Inflammatory macrophage treated with lipopolysaccharide for 4 hours (primary cell): ENCODE data around the gene FCGR2B.
"Not testable (repeated sequence)": the region's sequence is repeated elsewhere in the genome, so short reads cannot be mapped to it uniquely, and the experiment has no call there.

Experiments used
- DNase-seq: peaks from one replicate; pipeline ENCODE4 v3.0.0-alpha.2; 2020

FCGR2B gene

GRCh38 chr1:161662684-161663339 is at the start of gene FCGR2B:
Gene FCGR2B, plus strand, starts transcription at chr1:161663143. Its CDS starts 99 bp downstream, at chr1:161663242.
- not testable (repeated sequence) for DNase-seq

- DNase-seq: not testable (repeated sequence)
Measured at GRCh38 chr1:161616417-161616816, 46.5 kb upstream of the FCGR2B start.

DNA sequence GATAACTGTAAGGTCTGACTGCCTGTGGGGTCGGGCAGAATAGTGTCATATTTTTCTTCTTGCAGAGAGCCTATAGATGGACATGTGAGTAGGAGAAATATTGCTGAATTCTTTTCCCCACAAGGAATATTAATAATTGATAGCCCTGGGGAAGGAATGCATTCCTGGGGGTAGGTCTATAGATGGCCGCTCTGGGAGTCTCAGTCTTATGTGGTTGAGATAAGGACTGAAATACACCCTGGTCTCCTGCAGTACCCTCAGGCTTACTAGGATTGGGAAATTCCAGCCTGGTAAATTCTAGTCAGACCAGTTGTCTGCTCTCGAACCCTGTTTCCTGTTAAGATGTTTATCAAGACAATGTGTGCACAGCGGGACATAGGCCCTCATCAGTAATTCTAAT is 44.4 kb upstream of the FCGR2B start:
- not testable (repeated sequence) for DNase-seq

GRCh38 chr1:161620399-161620798 is 42.5 kb upstream of the FCGR2B start:
- not testable (repeated sequence) for DNase-seq

GRCh38 chr1:161621181-161622000 is 41.6 kb upstream of the FCGR2B start:
- DNase-seq: peak; percentile 82

DNA sequence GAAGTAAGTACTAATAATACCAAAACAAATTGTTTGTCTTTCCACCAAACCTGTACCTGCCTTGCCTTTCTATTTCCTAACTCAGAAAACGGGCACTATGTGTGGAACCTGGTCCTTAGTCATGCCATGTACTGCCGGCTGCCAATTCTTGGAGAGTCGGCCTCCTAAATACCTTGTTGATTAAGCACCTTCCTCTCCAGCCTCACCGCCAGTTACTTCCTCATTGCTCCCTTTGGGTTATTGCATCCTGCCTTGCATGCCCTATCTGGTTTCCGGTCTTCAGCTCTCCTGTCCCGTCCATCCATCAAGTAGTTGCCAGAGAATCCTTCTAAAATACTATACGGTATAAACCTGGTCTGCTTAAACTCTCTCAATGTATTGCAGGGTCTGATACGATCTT is 40.9 kb upstream of the FCGR2B start:
- DNase-seq: not testable (repeated sequence)

GRCh38 chr1:161623401-161624051 is 39.4 kb upstream of the FCGR2B start:
- not testable (repeated sequence) for DNase-seq

GRCh38 chr1:161624605-161625004 is 38.3 kb upstream of the FCGR2B start:
- DNase-seq: not testable (repeated sequence)

DNA sequence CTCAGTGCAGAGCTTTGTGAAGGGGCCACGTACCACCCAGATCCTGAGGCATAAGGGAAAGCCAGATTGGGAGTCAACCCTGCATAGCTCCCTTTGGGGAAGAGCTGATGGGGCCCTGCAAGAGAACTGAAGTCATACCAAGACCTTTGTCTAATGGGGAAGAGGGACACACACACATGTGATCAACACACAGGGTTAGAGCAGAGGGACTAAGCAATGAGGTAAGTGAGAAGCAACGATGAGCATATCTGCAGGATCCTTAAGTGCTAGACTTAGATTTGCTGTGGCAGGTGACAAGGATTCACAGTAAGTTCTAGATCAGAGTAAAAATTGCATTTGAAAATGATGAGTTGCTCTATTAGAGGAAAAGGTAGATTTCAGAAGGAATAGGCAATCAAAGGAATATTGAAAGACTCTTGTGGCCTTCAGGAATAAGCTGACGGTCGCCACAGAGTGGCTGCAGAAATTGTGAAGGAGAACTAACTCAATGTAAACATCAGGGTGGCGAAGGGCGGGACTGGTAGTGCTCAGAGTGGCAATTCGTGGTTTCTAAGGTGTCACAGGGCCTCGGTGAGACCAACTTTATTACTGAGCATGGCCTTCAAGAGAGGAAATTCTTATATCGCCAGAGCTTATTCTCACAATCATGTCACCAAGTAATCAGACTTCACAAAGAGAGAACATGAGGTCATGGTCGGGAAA is 36.3 kb upstream of the FCGR2B start:
- DNase-seq: not testable (repeated sequence)

- not testable (repeated sequence) for DNase-seq
Measured at GRCh38 chr1:161630128-161630742, 32.7 kb upstream of the FCGR2B start.

GRCh38 chr1:161631076-161631475 is 31.9 kb upstream of the FCGR2B start, which contains the start of gene FCGR3B:
Gene FCGR3B, minus strand, starts transcription at chr1:161631176. Its CDS starts 82 bp downstream, at chr1:161631094.
- DNase-seq: no peak

- not testable (repeated sequence) for DNase-seq
Measured at GRCh38 chr1:161634993-161635392, 27.9 kb upstream of the FCGR2B start.

DNA sequence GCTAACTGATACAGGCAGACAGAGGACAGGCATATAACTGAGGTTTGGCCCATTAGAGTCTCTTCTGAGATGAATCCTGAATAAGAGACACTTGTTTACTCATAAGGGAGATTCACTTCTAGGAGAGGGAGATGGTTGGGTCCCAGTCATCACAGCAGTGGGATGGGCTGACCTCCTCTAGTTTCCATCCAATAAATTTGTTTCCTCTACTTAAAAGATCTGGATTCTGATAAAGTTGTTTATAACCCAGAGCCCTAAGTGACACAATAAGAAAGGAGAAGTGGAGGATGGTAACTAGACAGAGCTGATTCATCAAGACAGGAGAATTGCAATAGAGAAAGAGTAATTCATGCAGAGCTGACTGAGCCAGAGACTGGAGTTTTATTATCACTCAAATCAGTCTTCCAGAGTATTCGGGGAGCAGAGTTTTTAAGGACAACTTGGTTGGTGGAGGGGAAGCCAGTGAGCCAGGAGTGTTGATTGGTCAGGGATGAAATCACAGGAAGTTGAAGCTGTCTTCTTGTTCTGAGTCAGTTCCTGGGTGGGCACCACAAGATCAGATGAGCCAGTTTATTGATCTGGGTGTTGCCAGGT is 26.7 kb upstream of the FCGR2B start:
- DNase-seq: peak; percentile 65

GRCh38 chr1:161636976-161637375 is 26.0 kb upstream of the FCGR2B start:
- DNase-seq: not testable (repeated sequence)

DNA sequence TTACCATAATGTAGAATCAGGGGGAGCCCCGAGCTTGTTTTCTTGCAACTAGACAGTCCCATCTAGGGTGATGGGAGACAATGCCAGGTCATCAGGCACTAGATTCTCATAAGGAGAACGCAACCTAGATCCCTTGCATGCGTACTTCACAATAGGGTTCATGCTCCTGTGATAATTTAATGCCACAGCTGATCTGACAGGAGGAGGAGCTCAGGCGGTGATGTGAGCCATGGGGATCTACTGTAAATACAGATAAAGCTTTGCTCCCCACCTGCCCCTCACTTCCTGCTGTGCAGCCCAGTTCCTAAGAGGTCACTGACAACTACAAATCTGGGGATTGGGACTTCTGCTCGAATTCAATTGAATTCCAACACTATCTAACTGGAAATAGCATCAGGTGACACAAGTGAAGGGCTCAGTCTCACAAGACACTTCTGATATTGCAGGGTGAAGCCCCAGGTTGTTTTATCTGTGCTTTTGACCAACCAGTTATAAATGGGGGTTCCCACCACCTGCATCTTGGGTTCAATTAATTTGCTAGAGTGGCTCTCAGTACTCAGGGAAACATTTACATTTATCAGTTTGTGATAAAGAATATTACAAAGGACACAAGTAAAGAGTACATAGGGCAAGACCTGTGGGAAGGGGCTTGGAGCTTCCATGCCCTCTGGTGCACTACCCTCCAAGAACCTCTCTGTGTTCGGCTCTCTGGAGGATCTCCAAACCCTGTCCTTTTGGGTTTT is 24.5 kb upstream of the FCGR2B start:
- not testable (repeated sequence) for DNase-seq

DNA sequence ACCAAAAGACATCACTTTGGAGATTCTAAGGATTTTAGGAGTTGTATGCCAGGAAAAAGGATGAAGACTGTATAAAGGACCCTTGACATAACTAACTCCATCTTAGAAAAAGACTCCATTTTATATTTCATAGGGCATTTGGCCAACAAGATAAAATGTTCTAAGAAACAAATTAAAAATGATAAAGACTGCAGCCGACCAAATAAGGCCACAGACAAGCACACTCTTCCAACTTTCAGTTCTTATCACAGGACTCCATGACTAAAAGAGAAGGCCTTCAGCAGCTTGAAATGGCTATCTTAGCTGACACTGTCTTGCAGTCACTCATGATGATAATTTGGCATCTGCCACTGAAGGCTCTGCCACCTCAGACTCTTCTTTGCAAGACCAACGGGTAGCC is 23.7 kb upstream of the FCGR2B start:
- not testable (repeated sequence) for DNase-seq

DNA sequence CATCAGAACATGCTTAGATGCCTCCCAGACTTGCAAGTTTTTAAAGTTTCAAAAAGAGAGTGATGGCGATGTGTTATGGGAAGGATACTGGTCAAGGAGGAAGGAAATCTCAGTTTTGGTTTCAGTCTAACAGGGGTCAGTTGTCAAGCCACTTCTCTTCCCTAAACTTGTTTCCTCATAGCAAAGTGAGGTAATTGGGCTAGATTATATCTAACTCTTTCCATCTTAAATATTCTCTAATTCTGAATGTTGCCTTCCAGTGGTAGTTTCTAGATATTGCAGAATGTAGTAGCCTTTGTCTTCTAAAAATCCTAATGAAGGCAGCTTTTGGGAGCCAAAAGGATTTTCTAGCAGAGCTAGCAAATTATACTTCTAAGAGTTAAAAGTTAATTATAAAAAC is 20.2 kb upstream of the FCGR2B start:
- DNase-seq: peak; percentile 95

DNA sequence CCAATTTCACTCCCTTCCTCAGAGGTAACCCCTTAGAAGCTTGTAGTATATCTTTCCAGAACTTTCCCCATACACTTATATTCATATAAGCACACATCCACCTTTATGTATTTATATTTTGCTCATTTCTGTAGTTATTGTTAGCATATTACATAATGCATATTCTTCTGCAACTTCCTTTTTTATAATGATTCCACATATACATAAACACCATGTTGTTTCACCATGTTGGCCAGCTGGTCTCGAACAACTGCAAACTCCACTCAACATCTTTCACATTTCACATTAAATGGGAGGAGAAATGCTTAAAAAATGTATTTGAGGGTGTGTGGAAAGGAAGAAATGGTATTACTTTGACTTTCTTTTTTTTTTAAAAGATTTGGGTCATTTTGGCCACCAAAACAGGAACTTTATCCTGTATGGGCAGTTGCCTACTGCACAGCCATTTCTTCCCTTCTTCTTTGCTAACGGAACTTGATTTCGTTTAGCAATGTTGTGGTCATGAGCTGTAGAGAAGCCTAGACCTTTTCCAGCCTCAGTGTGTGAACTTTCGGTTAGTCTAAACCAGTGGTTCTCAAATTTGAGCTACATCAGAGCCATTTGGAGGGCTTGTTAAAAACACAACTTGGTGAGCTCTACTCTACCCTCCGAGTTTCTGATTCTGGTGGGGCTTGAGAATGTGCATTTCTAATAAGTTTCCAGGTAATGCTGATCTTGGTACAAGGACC is 19.3 kb upstream of the FCGR2B start:
- DNase-seq: peak; percentile 68

GRCh38 chr1:161644855-161645254 is 18.1 kb upstream of the FCGR2B start:
- peak; percentile 30 for DNase-seq
